Upper lobe of left lung (tissue), 4 donors: ENCODE results near the gene IFT22.

ENCODE experiments used
- EP300 ChIP-seq, 4 donors: sonication (generic); formaldehyde crosslinking; IDR thresholded peaks; one replicate each; pipeline ENCODE4 v1.5.1; 2017; ENCODE audit warnings: antibody characterized with exemption in 4 of 4, control low read depth in 2 of 4
- POLR2A ChIP-seq, 4 donors: fragments of 450-650 bp; IDR thresholded peaks; one replicate each; pipeline ENCODE4 v1.5.1; 2016 to 2017; ENCODE audit warnings: antibody characterized with exemption in 4 of 4, mild to moderate bottlenecking in 2 of 4
- POLR2AphosphoS5 ChIP-seq, 2 donors: sonication (generic); formaldehyde crosslinking; IDR thresholded peaks; one replicate each; pipeline ENCODE4 v1.5.1; 2017; ENCODE audit warnings: antibody characterized with exemption in 2 of 2
- TF ChIP-seq, protein P1 (sequence below), 6 experiments: fragments of 450-650 bp in 4 of 6; fragments of 200-600 bp in 2 of 6; sonication (generic) in 2 of 6; IDR thresholded peaks; one replicate each; pipeline ENCODE4 v1.5.1; 2016 to 2019; ENCODE audit warnings: antibody characterized with exemption in 6 of 6

DNA sequence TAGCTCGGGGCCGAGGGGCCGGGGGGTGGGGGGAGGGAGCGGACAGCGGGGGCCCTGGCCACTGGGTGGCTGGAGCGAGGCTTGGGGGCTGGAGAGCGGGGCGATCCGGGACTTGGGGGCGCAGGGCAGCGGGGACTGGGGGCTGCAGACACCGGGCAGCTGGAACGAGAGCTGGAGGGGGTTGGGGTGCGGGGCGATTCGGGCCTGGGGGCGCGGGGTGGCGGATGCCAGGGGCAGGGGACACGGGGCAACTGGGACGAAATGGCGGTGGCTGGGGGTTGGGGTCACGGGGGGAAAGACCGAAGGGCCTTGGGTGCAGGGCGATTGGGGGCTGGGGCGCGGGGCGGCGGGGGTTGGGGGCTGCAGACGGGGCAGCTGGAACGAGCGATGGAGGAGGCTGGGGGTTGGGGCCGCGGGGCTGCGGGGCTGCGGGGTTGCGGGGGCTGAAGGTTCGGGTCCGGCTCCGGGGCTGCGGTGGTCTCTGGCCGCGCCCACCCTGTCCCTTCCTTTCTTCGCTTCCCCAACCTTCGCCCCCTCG, 41.7 kb upstream of the IFT22 start:
- no peak for TF ChIP-seq POLR2AphosphoS5 (IDR thresholded peaks at IDR 0.05)
- TF ChIP-seq, protein P1, sequence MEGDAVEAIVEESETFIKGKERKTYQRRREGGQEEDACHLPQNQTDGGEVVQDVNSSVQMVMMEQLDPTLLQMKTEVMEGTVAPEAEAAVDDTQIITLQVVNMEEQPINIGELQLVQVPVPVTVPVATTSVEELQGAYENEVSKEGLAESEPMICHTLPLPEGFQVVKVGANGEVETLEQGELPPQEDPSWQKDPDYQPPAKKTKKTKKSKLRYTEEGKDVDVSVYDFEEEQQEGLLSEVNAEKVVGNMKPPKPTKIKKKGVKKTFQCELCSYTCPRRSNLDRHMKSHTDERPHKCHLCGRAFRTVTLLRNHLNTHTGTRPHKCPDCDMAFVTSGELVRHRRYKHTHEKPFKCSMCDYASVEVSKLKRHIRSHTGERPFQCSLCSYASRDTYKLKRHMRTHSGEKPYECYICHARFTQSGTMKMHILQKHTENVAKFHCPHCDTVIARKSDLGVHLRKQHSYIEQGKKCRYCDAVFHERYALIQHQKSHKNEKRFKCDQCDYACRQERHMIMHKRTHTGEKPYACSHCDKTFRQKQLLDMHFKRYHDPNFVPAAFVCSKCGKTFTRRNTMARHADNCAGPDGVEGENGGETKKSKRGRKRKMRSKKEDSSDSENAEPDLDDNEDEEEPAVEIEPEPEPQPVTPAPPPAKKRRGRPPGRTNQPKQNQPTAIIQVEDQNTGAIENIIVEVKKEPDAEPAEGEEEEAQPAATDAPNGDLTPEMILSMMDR (IDR thresholded peaks at IDR 0.05), result no peak
- no peak for TF ChIP-seq EP300 (IDR thresholded peaks at IDR 0.05)
- no peak for TF ChIP-seq POLR2A (IDR thresholded peaks at IDR 0.05)
